GM12892 (cell line): ENCODE results near the gene ADARB2.

ENCODE experiments used
- DNase-seq: peaks from one replicate; pipeline ENCODE4 v3.0.0; 2011; ENCODE audit not compliant: insufficient read length
- FAIRE-seq: peaks from 2 replicates; lab custom pipeline; 2011; peaks lifted over from hg19 to GRCh38; lab: Jason Lieb, UNC
- POLR2A ChIP-seq: IDR thresholded peaks from 2 replicates; pipeline ENCODE4 v1.6.1; 2011; ENCODE audit warnings: low read depth, low read length, control low read depth
- POLR2AphosphoS5 ChIP-seq: IDR thresholded peaks from 2 replicates; pipeline ENCODE4 v1.6.1; 2011; ENCODE audit warnings: low read depth, low read length, control low read depth
- TAF1 ChIP-seq: IDR thresholded peaks from 2 replicates; pipeline ENCODE4 v1.6.1; 2011; ENCODE audit warnings: low read depth, mild to moderate bottlenecking, control low read depth, low read length, borderline replicate concordance

ADARB2 gene

DNA sequence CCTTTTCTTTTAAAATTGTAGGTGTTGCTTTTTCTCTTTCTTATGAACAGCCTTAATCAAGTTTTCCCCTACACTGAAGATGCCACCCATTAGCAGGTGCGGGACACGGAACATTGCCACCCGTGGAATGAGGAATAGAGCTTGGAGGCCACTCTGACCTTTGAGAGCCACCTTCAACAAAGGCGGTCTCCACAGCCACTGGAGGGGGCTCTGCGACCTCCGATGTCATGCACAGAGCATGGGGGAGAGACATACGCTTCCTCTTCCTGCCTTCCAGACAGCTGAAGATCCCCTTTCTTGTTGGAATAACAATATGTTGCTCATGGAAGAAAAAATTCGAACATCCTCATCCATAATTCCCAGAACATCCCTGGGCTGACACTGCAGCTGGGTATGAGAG lies 39.1 kb downstream of the ADARB2 start:
- FAIRE-seq: no peak
- TF ChIP-seq POLR2AphosphoS5: no peak
- TF ChIP-seq TAF1: no peak
- TF ChIP-seq POLR2A: no peak
- no peak for DNase-seq

DNA sequence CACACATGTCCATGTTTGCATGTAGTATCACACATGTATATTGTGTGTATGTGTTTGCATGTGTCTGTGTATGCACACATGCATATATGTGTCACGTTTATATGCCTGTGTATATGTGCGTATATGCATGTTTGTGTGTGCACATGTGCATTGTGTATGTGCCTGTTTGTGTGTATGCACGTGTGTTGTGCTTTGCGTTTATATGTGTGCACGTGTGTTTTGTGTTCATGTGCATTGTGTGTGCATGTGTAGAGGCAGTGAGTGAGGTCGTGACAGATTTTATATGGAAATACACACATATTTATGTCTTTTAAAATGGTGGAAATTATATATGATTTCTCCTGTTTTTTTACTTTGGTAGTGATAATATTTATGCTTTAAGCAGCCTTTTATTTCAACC lies 41.2 kb downstream of the ADARB2 start:
- no peak for DNase-seq
- no peak for TF ChIP-seq POLR2A
- TF ChIP-seq POLR2AphosphoS5: 0 out of 2 replicates have a peak, but pooled peaks have one; percentile 2
- no peak for TF ChIP-seq TAF1
- peak; percentile 21 for FAIRE-seq

DNA sequence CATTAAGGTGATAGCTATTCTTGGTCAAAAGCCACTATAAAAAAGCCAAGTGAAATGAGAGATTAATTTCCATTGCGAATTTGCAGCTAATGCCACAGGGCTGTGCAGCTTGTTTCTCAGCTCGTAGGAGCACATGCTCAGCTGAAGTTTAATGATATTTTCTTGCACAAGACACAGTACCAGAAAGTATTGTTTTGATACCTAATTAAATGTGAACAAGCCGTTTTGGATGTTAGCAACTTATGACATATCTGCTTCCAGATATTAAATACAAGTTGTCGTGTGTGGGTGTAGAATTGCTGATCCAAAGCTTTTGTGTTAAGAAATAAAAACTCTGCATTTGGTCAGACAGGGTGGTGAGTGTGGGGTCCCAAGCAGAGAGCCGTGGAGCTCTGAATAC lies 47.2 kb downstream of the ADARB2 start:
- FAIRE-seq (no peak), DNase-seq (no peak)
- no peak for TF ChIP-seq TAF1
- TF ChIP-seq POLR2AphosphoS5: no peak
- TF ChIP-seq POLR2A: no peak

DNA sequence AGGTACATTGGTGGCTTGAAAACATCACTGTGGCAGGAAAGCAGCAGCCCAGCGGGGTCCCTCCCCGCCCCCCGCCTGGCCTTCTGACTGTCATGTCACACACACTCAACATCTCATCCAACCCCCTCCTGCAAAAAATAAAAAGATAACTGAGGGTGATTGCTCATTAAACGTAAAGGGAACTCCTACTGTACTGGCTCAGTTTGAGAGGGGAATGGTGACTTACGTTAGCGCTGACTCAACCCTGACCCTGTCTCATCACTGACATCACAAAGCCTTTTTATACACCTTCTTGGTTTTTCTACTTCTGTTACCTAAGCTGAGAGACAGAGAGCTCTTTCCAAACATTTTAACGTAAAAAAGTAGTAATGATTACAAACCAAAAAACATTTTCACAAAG lies 48.8 kb downstream of the ADARB2 start:
- DNase-seq (no peak), FAIRE-seq (no peak)
- TF ChIP-seq POLR2A (no peak), POLR2AphosphoS5 (no peak)

DNA sequence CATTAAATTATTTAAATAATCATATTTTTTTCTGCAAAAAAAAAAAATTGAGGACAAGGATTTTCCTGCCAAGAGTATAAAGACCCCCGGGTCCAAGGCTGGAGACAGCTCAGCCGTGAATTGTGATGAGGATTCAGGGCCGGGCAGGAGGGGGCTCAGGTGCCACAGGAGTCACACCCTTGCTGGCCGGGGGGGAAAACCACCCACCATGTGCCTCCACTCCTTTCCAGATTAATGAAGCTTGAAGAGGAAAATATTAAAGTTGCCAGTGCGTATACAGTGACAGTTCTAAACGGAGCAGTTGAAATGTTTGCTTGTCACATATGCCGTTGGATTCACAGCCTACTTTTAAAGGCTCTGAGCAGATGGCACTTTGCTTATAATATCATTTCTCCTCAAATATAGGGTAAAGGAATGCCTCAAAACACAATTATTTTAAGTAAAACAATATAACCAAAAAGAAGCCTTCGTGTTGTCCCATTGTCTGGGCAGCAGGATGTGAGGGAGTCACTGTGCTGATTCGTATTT lies 49.6 kb downstream of the ADARB2 start:
- DNase-seq (no peak), FAIRE-seq (no peak)
- TF ChIP-seq TAF1 (no peak), POLR2AphosphoS5 (no peak), POLR2A (no peak)

DNA sequence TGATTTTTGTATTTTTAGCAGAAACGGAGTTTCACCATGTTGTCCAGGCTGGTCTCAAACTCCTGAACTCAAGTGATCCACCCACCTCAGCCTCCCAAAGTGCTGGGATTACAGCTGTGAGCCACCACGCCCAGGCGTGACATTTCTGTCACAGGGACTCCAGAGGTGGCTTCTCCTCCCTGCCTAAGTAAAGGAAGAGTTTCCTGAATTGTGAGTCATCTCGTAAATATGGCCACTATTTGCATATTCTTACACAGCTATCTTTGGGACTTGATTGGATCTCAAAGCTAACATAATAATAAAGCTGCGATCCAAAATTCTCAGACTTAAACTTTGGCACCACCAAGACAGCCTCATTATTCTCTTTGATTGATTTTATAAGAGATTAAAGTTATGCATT lies 50.1 kb downstream of the ADARB2 start:
- no peak for FAIRE-seq

DNA sequence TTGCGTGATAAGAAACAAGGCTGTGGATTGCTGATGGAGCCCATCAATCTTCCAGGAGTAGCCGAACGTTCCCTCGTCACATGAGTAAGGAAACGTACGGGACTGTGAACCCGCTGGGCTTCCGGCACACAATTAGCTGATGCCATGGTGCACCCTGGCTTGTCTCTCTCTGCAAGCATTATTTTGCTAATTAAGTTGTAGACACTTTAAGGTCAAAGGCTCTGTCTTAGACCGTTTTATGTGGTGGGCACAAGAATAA lies 50.9 kb downstream of the ADARB2 start:
- FAIRE-seq (no peak), DNase-seq (no peak)
- TF ChIP-seq TAF1 (no peak), POLR2AphosphoS5 (no peak), POLR2A (no peak)

More for the DNA sequence above, 50.1 kb downstream of the ADARB2 start:
- TF ChIP-seq POLR2AphosphoS5: no peak
- no peak for DNase-seq

DNA sequence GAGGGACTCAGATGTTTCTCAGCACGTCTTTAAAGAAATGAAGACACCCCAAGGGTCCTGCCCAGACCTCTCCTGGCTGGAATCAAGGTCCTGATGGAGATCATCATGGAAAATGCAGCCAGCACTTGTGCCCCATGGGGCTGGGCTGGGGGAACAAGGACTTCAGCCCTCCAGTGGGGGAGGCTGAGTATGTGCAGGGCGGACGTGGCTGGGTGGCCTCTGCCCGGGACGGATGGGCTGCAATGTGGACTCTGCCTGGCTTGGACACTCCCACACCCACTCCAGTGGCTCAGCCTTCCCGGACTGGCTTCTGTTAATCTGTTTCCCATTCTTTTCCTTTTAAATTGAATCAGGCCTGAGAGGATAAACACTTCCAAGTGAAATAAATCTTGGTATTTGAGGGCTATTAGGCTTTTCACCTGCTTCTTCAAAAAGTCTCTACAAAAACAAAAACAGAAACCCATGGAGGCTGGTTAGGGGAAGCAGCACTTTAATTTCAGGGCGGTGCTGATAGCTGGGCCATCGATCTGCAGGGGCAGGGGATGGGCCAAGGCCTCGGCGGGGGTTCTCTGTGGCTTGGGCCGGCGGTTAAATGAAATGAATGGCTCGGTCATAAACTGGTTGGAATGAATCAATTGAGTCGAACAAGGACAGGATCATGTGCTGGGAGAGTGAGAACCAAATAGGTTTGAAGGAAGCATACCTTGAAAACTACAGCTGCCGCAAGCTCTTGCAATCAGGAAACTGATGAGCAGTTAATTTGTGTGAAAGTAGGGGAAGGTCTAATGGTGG lies 51.4 kb downstream of the ADARB2 start:
- FAIRE-seq (no peak), DNase-seq (no peak)
- no peak for TF ChIP-seq POLR2AphosphoS5
- TF ChIP-seq POLR2A: no peak
- no peak for TF ChIP-seq TAF1

DNA sequence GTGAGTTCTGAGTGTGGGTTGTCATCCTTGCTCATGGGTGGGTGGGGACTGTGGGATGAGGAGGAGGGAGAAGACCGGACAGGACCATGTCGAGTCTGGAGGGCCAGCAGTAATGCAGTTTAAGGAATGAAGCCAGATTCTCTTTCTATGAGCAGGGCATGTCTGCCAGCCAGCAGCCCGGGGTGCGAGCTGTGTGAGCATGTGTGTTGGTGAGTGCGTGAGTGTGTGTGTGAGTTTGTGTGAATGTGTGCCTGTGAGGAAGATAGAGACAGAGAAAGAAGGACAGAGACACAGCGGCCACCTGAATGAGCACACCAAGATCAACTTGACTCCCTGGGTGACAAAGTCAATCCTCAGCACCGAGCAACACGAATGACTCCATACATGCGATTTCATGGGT lies 52.3 kb downstream of the ADARB2 start:
- DNase-seq (no peak), FAIRE-seq (no peak)

DNA sequence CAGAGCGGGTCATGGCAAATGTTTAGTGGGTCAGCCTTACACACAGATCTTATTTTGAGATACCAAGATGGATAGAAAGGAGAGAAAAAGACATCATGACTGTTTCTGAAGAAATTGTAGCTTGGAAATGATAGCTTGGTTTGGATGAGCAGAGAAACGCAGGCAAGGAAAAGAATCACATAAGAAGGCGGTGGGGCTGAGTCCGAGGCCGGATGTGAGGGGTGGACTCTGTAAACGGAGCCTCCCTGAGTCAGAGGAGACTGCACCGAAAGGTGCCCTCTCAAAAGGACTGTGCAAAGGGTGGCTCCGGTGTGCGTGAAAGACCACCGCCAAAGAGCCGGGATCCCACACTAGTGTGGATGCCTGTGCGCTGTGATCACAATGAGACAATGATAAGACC lies 53.7 kb downstream of the ADARB2 start:
- TF ChIP-seq POLR2A (no peak), POLR2AphosphoS5 (no peak), TAF1 (no peak)
- no peak for DNase-seq
- no peak for FAIRE-seq

More for the DNA sequence above, 52.3 kb downstream of the ADARB2 start:
- TF ChIP-seq POLR2A: no peak
- no peak for TF ChIP-seq POLR2AphosphoS5
- no peak for TF ChIP-seq TAF1

DNA sequence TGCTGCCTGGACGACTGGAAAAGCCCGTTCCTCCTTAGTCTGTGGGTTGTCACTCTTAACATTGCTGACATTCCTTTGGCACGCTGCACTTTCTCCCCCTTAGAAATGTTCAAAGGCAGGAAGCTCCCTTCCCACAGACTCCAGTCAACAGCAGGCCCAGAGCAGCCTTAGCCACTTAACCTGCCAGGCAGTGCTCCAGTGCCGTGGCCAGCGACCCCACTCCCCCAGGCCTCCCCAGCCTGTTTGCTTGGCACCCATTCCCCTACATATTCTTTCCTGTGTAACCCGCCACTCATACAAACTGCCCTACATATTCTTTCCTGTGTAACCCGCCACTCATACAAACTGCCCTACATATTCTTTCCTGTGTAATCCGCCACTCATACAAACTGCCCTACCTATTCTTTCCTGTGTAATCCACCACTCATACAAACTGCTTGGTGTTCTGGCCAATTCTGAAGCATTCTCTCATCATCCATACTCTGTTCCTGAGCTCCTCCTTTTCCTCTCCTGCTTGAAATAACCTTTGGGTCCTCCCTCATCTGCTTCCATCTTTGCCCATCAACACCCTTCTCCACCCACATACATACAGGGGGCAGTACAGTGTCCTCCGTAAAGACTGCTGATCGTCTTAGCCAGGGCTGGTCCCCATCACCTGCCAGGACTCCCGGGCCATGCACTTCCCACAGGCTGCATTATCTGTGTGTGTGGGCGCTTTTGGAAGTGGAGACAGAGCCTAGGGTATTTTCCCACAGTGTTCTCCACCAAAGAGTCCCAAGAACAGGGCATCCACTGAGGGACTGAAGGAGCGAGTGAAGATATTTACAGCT lies 57.3 kb downstream of the ADARB2 start:
- FAIRE-seq: no peak

DNA sequence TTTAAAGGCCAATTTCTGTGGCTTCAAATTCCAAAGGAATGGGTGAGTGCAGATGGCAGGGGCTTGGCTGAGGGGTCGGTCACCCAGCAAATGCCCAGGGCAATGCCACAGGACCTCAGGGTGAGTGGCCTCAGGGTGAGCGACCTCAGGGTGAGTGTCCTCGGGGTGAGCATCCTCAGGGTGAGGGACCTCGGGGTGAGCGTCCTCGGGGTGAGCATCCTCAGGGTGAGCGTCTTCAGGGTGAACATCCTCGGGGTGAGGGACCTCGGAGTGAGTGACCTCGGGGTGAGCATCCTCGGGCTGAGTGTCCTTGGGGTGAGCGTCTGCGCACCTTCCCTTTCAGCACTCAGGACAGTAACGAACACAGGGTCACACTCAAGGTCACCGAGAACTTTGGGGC lies 59.2 kb downstream of the ADARB2 start:
- FAIRE-seq (no peak), DNase-seq (no peak)
- no peak for TF ChIP-seq POLR2AphosphoS5
- TF ChIP-seq TAF1: no peak
- TF ChIP-seq POLR2A: no peak

More for the DNA sequence above, 57.3 kb downstream of the ADARB2 start:
- TF ChIP-seq POLR2A (no peak), POLR2AphosphoS5 (no peak), TAF1 (no peak)
- no peak for DNase-seq
